Stomach (tissue), 19 donors: ENCODE results near the gene SCLT1. TPM values are rescaled to one million over a fixed set of nuclear protein-coding genes. Genes with fewer than 3 reads are reported as not detected.

Source experiments
- DNase-seq, 2 donors: peaks; one replicate each; pipeline versions ENCODE4 v3.0.0 to v3.0.0-alpha.2; 2013 to 2019
- H3K27ac ChIP-seq, 5 donors: fragments of 200-600 bp in 4 of 5; sonication (generic) in 4 of 5; one replicate each; pipeline ENCODE4 v1.5.1; 2013 to 2019; ENCODE audit warnings: mild to moderate bottlenecking in 1 of 5, moderate library complexity in 1 of 5
- H3K27me3 ChIP-seq, 3 donors: fragments of 200-600 bp; sonication (generic); one replicate each; pipeline ENCODE4 v1.5.1; 2017 to 2019; ENCODE audit warnings: mixed run types in 1 of 3
- H3K36me3 ChIP-seq, 4 donors: fragments of 200-600 bp; sonication (generic); 1 replicate in 3 of 4; 2 replicates in 1 of 4; pipeline ENCODE4 v1.5.1; 2016 to 2019
- H3K4me1 ChIP-seq, 4 donors: fragments of 200-600 bp; sonication (generic); one replicate each; pipeline ENCODE4 v1.5.1; 2016 to 2019
- H3K4me3 ChIP-seq, 4 donors: fragments of 200-600 bp; sonication (generic) in 3 of 4; one replicate each; pipeline ENCODE4 v1.5.1; 2016 to 2019; ENCODE audit warnings: mild to moderate bottlenecking in 1 of 4
- H3K9me3 ChIP-seq, 4 donors: fragments of 200-600 bp; sonication (generic); one replicate each; pipeline ENCODE4 v1.5.1; 2016 to 2019
- CTCF ChIP-seq, 7 experiments: fragments of 450-650 bp in 4 of 7; fragments of 200-600 bp in 3 of 7; sonication (generic) in 3 of 7; IDR thresholded peaks; one replicate each; pipeline ENCODE4 v1.5.1; 2016 to 2019; ENCODE audit warnings: antibody characterized with exemption in 7 of 7, control low read depth in 2 of 7, mild to moderate bottlenecking in 1 of 7
- EP300 ChIP-seq: sonication (generic); formaldehyde crosslinking; IDR thresholded peaks from one replicate; pipeline ENCODE4 v1.6.1; 2017; ENCODE audit warnings: antibody characterized with exemption
- POLR2A ChIP-seq, 4 donors: fragments of 450-650 bp; IDR thresholded peaks; one replicate each; pipeline ENCODE4 v1.6.1; 2016; ENCODE audit warnings: antibody characterized with exemption in 4 of 4, control low read depth in 2 of 4, mild to moderate bottlenecking in 1 of 4, moderate library complexity in 1 of 4
- POLR2AphosphoS5 ChIP-seq, 3 donors: sonication (generic); formaldehyde crosslinking; IDR thresholded peaks; one replicate each; pipeline ENCODE4 v1.6.1; 2016; ENCODE audit warnings: antibody characterized with exemption in 3 of 3
- WGBS, 5 donors: extraction: QIAGEN DNeasy Blood & Tissue Kit in 3 of 5; methylation state at CpG; one replicate each; pipeline versions ENCODE4 v1.1.5 to v1.1.7; 2013 to 2018; 5-methylcytosine and 5-hydroxymethylcytosine counted together
- intact Hi-C: fragments of 100-400 bp; cut with DNase I; formaldehyde crosslinking; loops from one replicate; pipeline ENCODE4 v1.15.1; 2023; ENCODE audit warnings: low total_unique reads
- long read RNA-seq, 10 donors: transcript quantifications; one replicate each; lab custom pipeline, GENCODE V29; 2026
- polyA plus RNA-seq, 3 donors: library from polyadenylated mRNA; stranded (reverse); fragments of 200-250 nt; gene quantifications; one replicate each; pipeline ENCODE4 v1.2.3, GENCODE V29; 2013
- total RNA-seq, 5 donors: library from RNA; depleted of rRNA; stranded (reverse); fragments of >200 nt; gene quantifications; one replicate each; pipeline versions ENCODE4 v1.1.0 to v1.2.3, GENCODE V29; 2014 to 2016
- donor health status: healthy with polysubstance abuse.
- donor health status: Bipolar disorder and iron deficiency.
- donor health status: healthy.

Gene SCLT1
- total RNA-seq (10 to 100 TPM in 4 of 5 donors, 1 to 10 TPM in 1; 2.3 to 49.0 (median 21.7) TPM), polyA plus RNA-seq (1 to 10 TPM; 3.6 to 4.3 (median 4.0) TPM)
- long read RNA-seq, donor 1 = 0 reads
- long read RNA-seq, donor 2, partial matches to known transcripts = 0 of 2 reads
- long read RNA-seq, donor 2, other reads (novel, unspliced or antisense) = 0 of 2 reads
- long read RNA-seq, donor 3 = 0 reads
- long read RNA-seq, donor 4 = 0 reads
- long read RNA-seq, donor 5, partial matches to known transcripts = 7 of 7 reads
- long read RNA-seq, donor 5, other reads (novel, unspliced or antisense) = 0 of 7 reads
- long read RNA-seq, donor 6, partial matches to known transcripts = 11 of 29 reads
- long read RNA-seq, donor 6, other reads (novel, unspliced or antisense) = 18 of 29 reads
- long read RNA-seq, donor 7 = 0 reads
- long read RNA-seq, donor 8 = 0 reads
- long read RNA-seq, donor 9, partial matches to known transcripts = 19 of 19 reads
- long read RNA-seq, donor 9, other reads (novel, unspliced or antisense) = 0 of 19 reads
- long read RNA-seq, donor 10 = 0 reads

- TF ChIP-seq CTCF (IDR thresholded peaks at IDR 0.05) = no peak
- TF ChIP-seq POLR2A (IDR thresholded peaks at IDR 0.05) = peak in 2 of 4 donors; percentile 38 to 88
- peak; percentile 88 to 96 (median 94) for TF ChIP-seq POLR2AphosphoS5 (IDR thresholded peaks at IDR 0.05)
- peak within 1 kb of the TSS; percentile 97 to 99 (median 98) for H3K27ac ChIP-seq
- peak; percentile 99 to 100 for DNase-seq
- WGBS, 5 donors = 0 to 2% (median 0%) methylated on average over 22 to 57 of the region's 57 CpGs
- peaks cover 14 to 53% (median 28%) of the 10 kb centered on the region in 4 donors for H3K4me1 ChIP-seq
- intact Hi-C loops = no loop called here
- H3K36me3 ChIP-seq = no peaks in the 10 kb centered on the region
- H3K9me3 ChIP-seq = no peaks in the 10 kb centered on the region
- no peaks in the 10 kb centered on the region for H3K27me3 ChIP-seq
- peak within 1 kb of the TSS; percentile 62 to 85 (median 72) for H3K4me3 ChIP-seq
Measured at GRCh38 chr4:129093191-129093920, at the start of gene SCLT1. TSS of gene SCLT1 (minus strand) at chr4:129093539. CDS start at chr4:129093103, 436 bp downstream.

DNA sequence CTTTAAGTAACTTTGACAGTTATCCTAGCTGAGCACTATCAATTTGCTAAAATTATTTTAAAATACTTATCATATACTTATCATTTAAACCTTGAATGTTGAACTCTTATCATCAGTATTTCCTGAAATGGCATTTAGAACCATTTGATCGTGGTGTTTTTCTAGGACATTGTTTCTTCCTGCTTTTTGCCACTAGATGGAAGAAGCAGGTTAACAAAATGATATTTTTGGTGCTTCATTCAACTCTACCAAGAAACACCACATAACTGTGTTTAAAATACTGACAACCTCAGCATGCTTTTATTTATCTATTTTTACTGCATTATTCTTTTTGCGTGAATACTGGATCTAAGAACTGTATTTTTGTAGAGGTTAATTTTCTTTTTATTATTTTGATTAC lies 47.2 kb upstream of the SCLT1 start:
- TF ChIP-seq CTCF (IDR thresholded peaks at IDR 0.05) = no peak
- TF ChIP-seq EP300 = no peak
- TF ChIP-seq POLR2AphosphoS5 (IDR thresholded peaks at IDR 0.05) = no peak

DNA sequence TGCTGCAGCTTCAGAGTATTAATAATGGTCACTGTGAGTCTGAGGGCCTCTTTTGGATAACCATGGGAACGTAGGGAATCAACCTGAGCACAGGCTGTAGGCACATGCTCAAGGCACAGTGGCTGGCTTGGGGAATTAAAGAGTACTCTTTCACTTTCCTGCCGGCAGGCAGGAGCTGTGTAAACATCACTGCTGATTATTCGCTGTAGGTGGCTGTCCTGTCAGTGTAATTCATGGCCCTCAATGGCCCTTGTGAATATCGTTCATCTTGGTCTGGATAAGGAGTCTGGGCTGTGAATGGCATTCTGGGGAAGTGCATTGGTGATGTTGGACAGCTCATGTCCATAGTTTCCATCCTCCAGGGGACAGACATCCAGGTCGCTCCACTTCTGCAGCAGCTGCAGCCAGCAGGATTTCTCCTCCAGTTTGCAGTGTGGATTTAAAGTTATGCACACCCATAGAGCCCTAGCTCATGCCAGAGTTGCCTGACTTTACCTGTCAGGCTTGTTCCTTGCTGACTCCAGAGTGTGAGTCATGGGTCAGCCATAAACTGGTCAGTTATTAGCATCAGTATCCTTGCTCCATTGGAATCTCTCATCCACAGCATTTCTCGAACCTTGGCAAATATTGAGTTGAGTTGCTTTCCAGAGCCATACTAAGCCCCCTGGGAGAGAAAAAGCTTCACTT lies 45.6 kb upstream of the SCLT1 start:
- WGBS, 5 donors = 29 to 48% (median 43%) methylated on average over 5 to 6 of the region's 6 CpGs
- H3K4me1 ChIP-seq = no peaks in the 10 kb centered on the region
- H3K4me3 ChIP-seq = no peak overlapping the region
- peak in 1 of 2 donors; percentile 50 for DNase-seq
- no peaks in the 10 kb centered on the region for H3K27me3 ChIP-seq
- H3K36me3 ChIP-seq = no peaks in the 10 kb centered on the region
- intact Hi-C loops = no loop called here
- TF ChIP-seq POLR2AphosphoS5 (IDR thresholded peaks at IDR 0.05) (no peak), CTCF (IDR thresholded peaks at IDR 0.05) (no peak), EP300 (no peak), POLR2A (IDR thresholded peaks at IDR 0.05) (no peak)
- H3K9me3 ChIP-seq = no peaks in the 10 kb centered on the region
- H3K27ac ChIP-seq = no peak overlapping the region

More for the DNA sequence above, 47.2 kb upstream of the SCLT1 start:
- no peaks in the 10 kb centered on the region for H3K27me3 ChIP-seq
- no peaks in the 10 kb centered on the region for H3K9me3 ChIP-seq
- H3K4me1 ChIP-seq = no peaks in the 10 kb centered on the region
- no peak overlapping the region for H3K4me3 ChIP-seq
- H3K36me3 ChIP-seq = no peaks in the 10 kb centered on the region
- no peak for DNase-seq
- no peak overlapping the region for H3K27ac ChIP-seq
- WGBS, 5 donors = 59 to 63% (median 62%) methylated on average over 2 of the region's 2 CpGs
- intact Hi-C loops = no loop called here

- DNase-seq = no peak
- TF ChIP-seq POLR2A (IDR thresholded peaks at IDR 0.05) (no peak), EP300 (no peak), POLR2AphosphoS5 (IDR thresholded peaks at IDR 0.05) (no peak), CTCF (IDR thresholded peaks at IDR 0.05) (no peak)
- Histone ChIP-seq H3K4me3 (no peak overlapping the region), H3K27ac (no peak overlapping the region), H3K27me3 (no peaks in the 10 kb centered on the region), H3K4me1 (no peaks in the 10 kb centered on the region), H3K9me3 (peaks cover 0 to 13% (median 1%) of the 10 kb centered on the region in 4 donors), H3K36me3 (no peaks in the 10 kb centered on the region)
- WGBS, 5 donors = 82 to 97% (median 94%) methylated on average over 7 to 8 of the region's 8 CpGs
- intact Hi-C loops = no loop called here
Measured at GRCh38 chr4:129136433-129136832, 43.1 kb upstream of the SCLT1 start.
